ENCODE results near the gene OR9I1. TPM values are rescaled to one million over a fixed set of nuclear protein-coding genes. Genes with fewer than 3 reads are reported as not detected.

The OR9I1 gene
- total RNA-seq, 1 experiment from 2014 or later: not detected

DNA sequence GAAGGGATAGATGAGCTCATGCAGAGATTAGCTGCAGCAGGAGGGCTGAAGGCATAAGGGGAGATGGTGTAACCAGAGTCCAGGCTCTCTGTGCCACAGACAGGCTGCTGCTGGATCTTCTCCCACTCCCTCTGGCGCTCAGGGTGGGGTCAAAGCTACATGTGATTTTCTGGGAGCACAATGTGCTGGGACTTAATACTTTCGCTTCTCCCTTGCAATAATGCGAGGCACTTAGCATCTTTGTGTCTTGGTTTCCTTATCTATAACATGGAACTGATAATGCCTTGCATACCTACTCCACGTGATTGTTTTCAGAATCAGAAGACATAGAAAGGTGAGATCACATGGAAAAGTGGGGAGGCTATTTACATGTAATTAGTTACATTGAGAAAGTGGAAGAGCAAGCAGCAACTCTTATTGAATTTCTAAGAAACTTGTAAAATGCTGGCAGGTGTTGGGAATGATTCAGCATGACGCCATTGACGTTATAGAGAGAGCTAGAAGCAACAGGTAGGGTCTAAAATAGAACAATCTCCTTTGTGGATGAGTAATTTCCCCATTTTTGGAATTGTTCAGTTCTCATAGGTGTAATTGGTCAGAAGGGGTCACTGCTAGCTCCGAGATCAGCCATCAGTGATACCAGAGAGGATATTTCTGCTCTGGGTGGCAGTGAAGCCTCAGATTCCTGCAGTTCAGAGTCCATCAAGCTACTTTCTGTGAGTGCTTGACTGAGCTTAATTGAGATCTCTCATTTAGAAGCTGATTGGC, 8.2 kb upstream of the OR9I1 start:
- Histone ChIP-seq H3K27ac (ENCODE audit: low read length) (no peak overlapping the region), H3K27me3 (ENCODE audit: control insufficient read depth, insufficient read depth, low read length) (no peaks in the 10 kb centered on the region; the same call in 1 of the 2 replicates), H3K4me1 (ENCODE audit: control insufficient read depth, insufficient read depth, low read length) (no peaks in the 10 kb centered on the region), H3K36me3 (ENCODE audit: control insufficient read depth, insufficient read depth, low read length) (no peaks in the 10 kb centered on the region), H3K9me3 (ENCODE audit: control insufficient read depth, insufficient read depth, low read depth, low read length) (no peaks in the 10 kb centered on the region), H3K4me3 (ENCODE audit: low read depth in 2 of 2, low read length in 2 of 2) (no peak overlapping the region)
- ChIA-PET POLR2A (no interaction called here), CTCF (no interaction called here)
- intact Hi-C loops (cut with micrococcal nuclease; ENCODE audit: unreplicated experiment) (no loop called here), in situ Hi-C loops (cut with HindIII; ENCODE audit: low pct_unique_long_range_greater_than_20kb, low sequenced_read_pairs) (no loop called here)
- TF ChIP-seq TCF7L2 (IDR thresholded peaks at IDR 0.05; ENCODE audit: low read depth, low read length): no peak
- TF ChIP-seq SIN3A (IDR thresholded peaks at IDR 0.05; ENCODE audit: borderline replicate concordance, insufficient read depth, low read depth, low read length): no peak
- TF ChIP-seq REST (IDR thresholded peaks at IDR 0.05; ENCODE audit: insufficient read depth in 1 of 2, low read depth in 2 of 2, low read length in 1 of 2): no peak
- TF ChIP-seq CTCF (IDR thresholded peaks at IDR 0.05): no peak; the same call in 1 of the 2 replicates
- no peak for TF ChIP-seq POLR2AphosphoS5 (IDR thresholded peaks at IDR 0.05; ENCODE audit: low read depth, low read length)
- DNase-seq (ENCODE audit: low read depth, low spot score) (no peak), ATAC-seq (no peak)
- BruUV-seq (replicated peaks): no TSS peak

- ATAC-seq (no peak), DNase-seq (ENCODE audit: low read depth, low spot score) (no peak)
- ChIA-PET CTCF (no interaction called here), POLR2A (no interaction called here)
- no peaks in the 10 kb centered on the region for H3K36me3 ChIP-seq (ENCODE audit: control insufficient read depth, insufficient read depth, low read length)
- no peak overlapping the region for H3K4me3 ChIP-seq (ENCODE audit: low read depth in 2 of 2, low read length in 2 of 2)
- no peak for TF ChIP-seq TCF7L2 (IDR thresholded peaks at IDR 0.05; ENCODE audit: low read depth, low read length)
- no peak for TF ChIP-seq CTCF (IDR thresholded peaks at IDR 0.05)
- no peak for TF ChIP-seq SIN3A (IDR thresholded peaks at IDR 0.05; ENCODE audit: borderline replicate concordance, insufficient read depth, low read depth, low read length)
- TF ChIP-seq REST (IDR thresholded peaks at IDR 0.05; ENCODE audit: insufficient read depth in 1 of 2, low read depth in 2 of 2, low read length in 1 of 2): no peak
- no peak for TF ChIP-seq POLR2AphosphoS5 (IDR thresholded peaks at IDR 0.05; ENCODE audit: low read depth, low read length)
- H3K4me1 ChIP-seq (ENCODE audit: control insufficient read depth, insufficient read depth, low read length): no peaks in the 10 kb centered on the region
- in situ Hi-C loops (cut with HindIII; ENCODE audit: low pct_unique_long_range_greater_than_20kb, low sequenced_read_pairs) (no loop called here), intact Hi-C loops (cut with micrococcal nuclease; ENCODE audit: unreplicated experiment) (loop anchor here (10.0 kb wide), 1 partner anchor 63 kb away; no protein-coding TSS in a partner anchor)
- no peaks in the 10 kb centered on the region for H3K27me3 ChIP-seq (ENCODE audit: control insufficient read depth, insufficient read depth, low read length)
- BruUV-seq (replicated peaks): no TSS peak
- H3K27ac ChIP-seq (ENCODE audit: low read length): no peak overlapping the region
- H3K9me3 ChIP-seq (ENCODE audit: control insufficient read depth, insufficient read depth, low read depth, low read length): no peaks in the 10 kb centered on the region
Measured at GRCh38 chr11:58127350-58127749, 2.0 kb upstream of the OR9I1 start.

Data from Panc1 (cell line).